Endodermal cell (in vitro differentiated cells): ENCODE results near the gene LPP. TPM values are rescaled to one million over a fixed set of nuclear protein-coding genes. Genes with fewer than 3 reads are reported as not detected.

Experiments used
- DNase-seq: peaks from one replicate; pipeline ENCODE4 v3.0.0-alpha.2; 2017
- H3K27ac ChIP-seq: 2 replicates; pipeline ENCODE4 v1.5.1; 2013; ENCODE audit warnings: mild to moderate bottlenecking, low read depth, low read length, moderate library complexity
- H3K27me3 ChIP-seq: 2 replicates; pipeline ENCODE4 v1.6.1; 2013; ENCODE audit warnings: mild to moderate bottlenecking, low read length, moderate library complexity; ENCODE audit not compliant: insufficient read depth, control insufficient read depth, poor library complexity, severe bottlenecking
- H3K36me3 ChIP-seq: 2 replicates; pipeline ENCODE4 v1.7.0; 2013; ENCODE audit warnings: mild to moderate bottlenecking, low read length, moderate library complexity; ENCODE audit not compliant: control insufficient read depth, insufficient read depth
- H3K4me1 ChIP-seq: one replicate; pipeline ENCODE4 v1.7.0; 2013; ENCODE audit warnings: low read length; ENCODE audit not compliant: control insufficient read depth, insufficient read depth
- H3K4me3 ChIP-seq: 2 replicates; pipeline ENCODE4 v1.5.1; 2013; ENCODE audit warnings: mild to moderate bottlenecking, low read length, moderate library complexity
- H3K9ac ChIP-seq: 2 replicates; pipeline ENCODE4 v1.6.1; 2013; ENCODE audit warnings: mild to moderate bottlenecking, low read length, moderate library complexity; ENCODE audit not compliant: poor library complexity, severe bottlenecking; ENCODE audit errors: extremely low read depth
- H3K9me3 ChIP-seq: 2 replicates; pipeline ENCODE4 v1.6.1; 2013; ENCODE audit warnings: mild to moderate bottlenecking, low read length, moderate library complexity; ENCODE audit not compliant: control insufficient read depth
- H3K27ac Mint-ChIP-seq: 2 replicates; pipeline ENCODE4 v1.8.0; 2020; ENCODE audit warnings: mixed read lengths
- H3K27me3 Mint-ChIP-seq: 2 replicates; pipeline ENCODE4 v1.8.0; 2021; ENCODE audit warnings: mild to moderate bottlenecking, mixed read lengths; ENCODE audit not compliant: insufficient read depth
- H3K36me3 Mint-ChIP-seq: 2 replicates; pipeline ENCODE4 v1.8.0; 2020; ENCODE audit warnings: low read depth, mixed read lengths
- H3K4me1 Mint-ChIP-seq: 2 replicates; pipeline ENCODE4 v1.8.0; 2020; ENCODE audit warnings: mixed read lengths
- H3K4me3 Mint-ChIP-seq: 2 replicates; pipeline ENCODE4 v1.8.0; 2020; ENCODE audit warnings: mild to moderate bottlenecking, moderate library complexity, mixed read lengths
- H3K9me3 Mint-ChIP-seq: 2 replicates; pipeline ENCODE4 v1.8.0; 2020; ENCODE audit warnings: mild to moderate bottlenecking, mixed read lengths
- CTCF ChIP-seq: fragments of 200-600 bp; sonication (generic); conservative IDR thresholded peaks from 2 replicates; pipeline ENCODE4 v1.5.0; 2021; ENCODE audit warnings: antibody characterized with exemption, mild to moderate bottlenecking
- WGBS, 2 experiments: methylation state at CpG; one replicate each; pipeline versions ENCODE4 v1.1.5 to v1.1.7; 2013; ENCODE audit warnings: missing lambda C conversion rate in 2 of 2, mixed read lengths in 1 of 2; ENCODE audit not compliant: insufficient coverage in 1 of 2, insufficient read length in 1 of 2; 5-methylcytosine and 5-hydroxymethylcytosine counted together
- total RNA-seq, 2 donors: library from RNA; stranded (reverse); fragmentation: NEBNext Ultra II Directional in 1 of 2; extraction: Animal tissue kit (Norgen Biotek cat#: 25700) in 1 of 2; gene quantifications; 2 replicates in 1 of 2; 3 replicates in 1 of 2; pipeline ENCODE4 v1.2.1, GENCODE V29; 2021

The LPP gene
- total RNA-seq, 2 donors from 2014 or later = 78.0 to 105 TPM

DNA sequence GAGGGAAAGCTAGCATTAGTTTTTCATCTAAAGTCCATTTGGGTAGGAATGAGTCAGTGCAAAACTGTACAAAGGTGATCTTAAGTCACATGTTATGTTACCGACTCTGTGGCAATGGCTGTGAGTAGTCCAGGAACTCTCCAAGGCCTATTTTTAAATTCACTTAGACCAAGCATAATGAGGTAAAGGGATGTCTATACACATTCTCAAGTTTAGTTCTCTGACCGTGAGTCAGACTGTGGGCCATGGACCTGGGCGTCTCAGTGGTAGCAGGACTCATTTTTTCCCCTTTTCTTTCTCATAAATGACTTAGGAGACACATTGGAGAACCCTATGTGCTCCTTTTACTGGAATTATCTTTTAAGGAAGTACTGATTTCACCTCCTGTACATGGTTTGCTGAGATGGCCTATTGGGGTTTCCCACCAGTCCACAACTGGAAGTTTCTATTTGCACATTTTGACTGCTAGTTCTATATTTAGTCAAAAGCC, 529.1 kb downstream of the LPP start:
- peaks cover 3% of the 10 kb centered on the region for H3K9me3 ChIP-seq
- no peaks in the 10 kb centered on the region for H3K27me3 Mint-ChIP-seq
- no peak overlapping the region for H3K27ac ChIP-seq
- no peak overlapping the region for H3K27ac Mint-ChIP-seq
- H3K4me1 ChIP-seq = no peaks in the 10 kb centered on the region
- no peaks in the 10 kb centered on the region for H3K27me3 ChIP-seq
- H3K4me3 ChIP-seq = no peak overlapping the region
- peaks cover 9% of the 10 kb centered on the region for H3K4me1 Mint-ChIP-seq
- no peaks in the 10 kb centered on the region for H3K36me3 ChIP-seq
- TF ChIP-seq CTCF = no peak
- 94 to 98% methylated on average over 3 of the region's 3 CpGs for WGBS, 2 experiments
- no peak overlapping the region for H3K9ac ChIP-seq
- H3K4me3 Mint-ChIP-seq = no peak overlapping the region
- H3K36me3 Mint-ChIP-seq = no peaks in the 10 kb centered on the region
- no peaks in the 10 kb centered on the region for H3K9me3 Mint-ChIP-seq
- no peak for DNase-seq

DNA sequence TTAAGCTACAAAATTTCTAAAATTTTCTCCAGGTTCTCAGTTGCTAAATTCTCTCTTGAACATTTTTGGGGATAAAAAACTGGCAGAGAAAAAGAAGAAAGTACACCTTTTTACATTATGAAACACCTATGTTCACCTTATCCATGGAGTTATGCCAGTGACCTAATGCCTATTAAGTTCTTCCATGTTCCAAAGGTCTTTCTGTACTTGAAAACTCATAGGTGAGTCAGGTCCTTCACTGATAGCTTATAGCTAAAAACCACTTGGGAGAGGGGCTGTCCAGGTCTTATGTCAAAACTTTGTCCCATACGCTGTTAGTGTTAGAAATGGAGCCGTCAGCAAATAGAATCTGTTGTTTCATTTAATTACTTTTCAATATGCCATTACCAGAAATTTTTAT, 530.3 kb downstream of the LPP start:
- Mint-ChIP-seq H3K36me3 (no peaks in the 10 kb centered on the region), H3K27ac (no peak overlapping the region), H3K4me1 (peaks cover 15% of the 10 kb centered on the region), H3K9me3 (no peaks in the 10 kb centered on the region), H3K4me3 (no peak overlapping the region), H3K27me3 (no peaks in the 10 kb centered on the region)
- WGBS, 2 experiments = 100% methylated on average over 2 of the region's 2 CpGs
- no peak overlapping the region for H3K4me3 ChIP-seq
- no peak overlapping the region for H3K27ac ChIP-seq
- H3K9me3 ChIP-seq = peaks cover 10% of the 10 kb centered on the region
- no peaks in the 10 kb centered on the region for H3K27me3 ChIP-seq
- H3K9ac ChIP-seq = no peak overlapping the region
- no peak for DNase-seq
- no peak for TF ChIP-seq CTCF
- no peaks in the 10 kb centered on the region for H3K36me3 ChIP-seq
- H3K4me1 ChIP-seq = no peaks in the 10 kb centered on the region

DNA sequence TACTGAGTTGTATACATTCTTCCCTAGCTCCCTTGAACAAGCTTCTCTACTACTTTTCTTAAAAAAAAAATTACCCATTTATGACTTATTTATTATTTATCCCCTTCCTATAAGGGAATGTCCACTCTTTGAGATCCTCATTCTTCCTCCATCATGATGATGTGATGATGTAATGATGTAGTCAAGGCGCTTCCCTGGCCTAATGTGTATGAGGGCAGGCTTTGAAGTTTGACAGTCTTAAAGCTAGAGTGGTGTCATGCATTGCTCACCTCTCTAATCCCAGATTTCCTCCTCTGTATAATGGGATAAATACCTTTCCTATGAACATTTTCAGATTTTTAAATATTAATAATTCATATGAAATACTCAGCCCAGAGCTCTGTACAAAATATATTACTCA, 531.8 kb downstream of the LPP start:
- Histone ChIP-seq H3K4me1 (no peaks in the 10 kb centered on the region), H3K27ac (no peak overlapping the region), H3K9me3 (peaks cover 10% of the 10 kb centered on the region), H3K27me3 (no peaks in the 10 kb centered on the region), H3K9ac (no peak overlapping the region), H3K4me3 (no peak overlapping the region), H3K36me3 (no peaks in the 10 kb centered on the region)
- no peak overlapping the region for H3K27ac Mint-ChIP-seq
- no peaks in the 10 kb centered on the region for H3K36me3 Mint-ChIP-seq
- H3K27me3 Mint-ChIP-seq = no peaks in the 10 kb centered on the region
- WGBS, 2 experiments = 100% methylated on average over 1 of the region's 1 CpG; no CpG with 5 or more reads in 1 of the 2 experiments
- TF ChIP-seq CTCF = no peak
- H3K4me1 Mint-ChIP-seq = peaks cover 14% of the 10 kb centered on the region
- no peaks in the 10 kb centered on the region for H3K9me3 Mint-ChIP-seq
- DNase-seq = no peak
- H3K4me3 Mint-ChIP-seq = no peak overlapping the region
